SIG-M5 (cell line): Measurements from ENCODE around the gene LMO1.

ENCODE experiments used
- DNase-seq: peaks from one replicate; lab custom pipeline; 2025; lab: John Stamatoyannopoulos, UW

The LMO1 gene

DNA sequence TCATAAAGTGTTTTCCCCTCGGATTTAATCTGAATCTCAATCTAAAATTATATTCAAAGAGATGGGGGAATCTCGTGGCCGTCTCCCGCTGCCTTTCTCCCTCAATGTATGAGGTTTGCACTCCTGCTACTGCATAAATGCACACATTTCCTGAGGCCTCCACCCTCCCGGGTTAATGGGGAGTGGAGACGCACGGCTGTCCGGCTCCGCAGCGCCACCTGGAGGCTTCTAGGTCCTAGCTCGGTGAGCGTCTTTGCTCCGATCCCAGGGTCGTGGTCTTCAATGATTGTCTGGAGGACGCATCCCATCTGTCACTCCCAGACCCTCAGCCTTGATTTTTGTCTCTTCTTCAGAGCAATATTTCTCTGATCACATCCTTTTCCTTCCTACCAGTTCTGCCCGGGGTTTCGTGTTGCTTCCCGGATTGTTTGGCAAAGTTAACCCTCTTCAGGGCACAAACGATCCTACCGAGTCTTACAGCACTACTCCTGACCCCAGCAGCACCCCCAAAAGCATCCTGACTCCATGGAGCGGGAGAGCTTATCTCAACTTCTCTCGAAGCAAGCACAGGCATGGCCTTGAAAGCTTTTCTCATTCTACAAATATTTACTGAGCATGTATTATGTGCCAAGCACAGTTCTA, at the start of gene LMO1:
Gene LMO1 (minus strand): TSS at position 110 of the 642 bp plus-strand sequence. CDS start 516 bp downstream, outside the sequence.
- DNase-seq: no peak

DNA sequence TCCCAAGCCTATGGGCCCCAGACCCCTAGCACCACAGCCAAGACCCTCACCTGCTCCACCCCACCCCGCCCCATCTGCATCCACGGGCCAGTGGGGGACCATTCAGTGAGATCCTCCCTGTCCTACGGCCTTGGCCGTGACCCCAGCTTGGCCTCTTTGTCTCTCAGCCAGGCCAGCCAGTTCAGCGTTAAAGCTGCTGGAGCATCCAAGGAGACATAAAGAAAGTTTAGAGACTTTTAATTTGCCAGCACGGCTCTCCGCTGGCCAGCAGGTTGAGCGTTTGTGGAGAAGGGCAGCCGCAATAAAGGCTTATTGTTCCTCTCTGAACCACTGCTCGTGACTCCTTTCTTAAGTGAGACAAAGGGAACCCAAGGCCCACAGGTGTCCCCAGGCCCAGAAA, 49.3 kb upstream of the LMO1 start:
- no peak for DNase-seq

DNA sequence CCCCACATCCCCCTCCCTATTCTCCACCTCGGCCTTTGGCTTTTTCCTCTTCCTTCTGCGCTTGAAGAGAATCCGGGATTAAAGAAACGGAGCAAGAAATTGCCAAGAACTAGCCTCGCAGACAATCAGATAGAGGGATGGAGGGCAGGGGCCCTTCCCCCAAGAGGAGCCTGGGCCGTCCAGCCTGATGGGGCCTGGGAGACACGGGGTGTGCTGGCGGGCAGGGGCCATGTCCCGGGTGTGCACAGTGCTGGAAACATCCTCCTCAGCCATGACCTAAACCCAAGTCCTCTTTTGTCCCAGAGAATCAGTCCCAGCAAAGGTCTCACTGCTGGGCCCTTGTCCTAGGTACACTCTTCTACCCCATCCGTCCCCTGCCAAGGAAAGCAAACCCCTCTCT, 47.7 kb upstream of the LMO1 start:
- DNase-seq: no peak

DNA sequence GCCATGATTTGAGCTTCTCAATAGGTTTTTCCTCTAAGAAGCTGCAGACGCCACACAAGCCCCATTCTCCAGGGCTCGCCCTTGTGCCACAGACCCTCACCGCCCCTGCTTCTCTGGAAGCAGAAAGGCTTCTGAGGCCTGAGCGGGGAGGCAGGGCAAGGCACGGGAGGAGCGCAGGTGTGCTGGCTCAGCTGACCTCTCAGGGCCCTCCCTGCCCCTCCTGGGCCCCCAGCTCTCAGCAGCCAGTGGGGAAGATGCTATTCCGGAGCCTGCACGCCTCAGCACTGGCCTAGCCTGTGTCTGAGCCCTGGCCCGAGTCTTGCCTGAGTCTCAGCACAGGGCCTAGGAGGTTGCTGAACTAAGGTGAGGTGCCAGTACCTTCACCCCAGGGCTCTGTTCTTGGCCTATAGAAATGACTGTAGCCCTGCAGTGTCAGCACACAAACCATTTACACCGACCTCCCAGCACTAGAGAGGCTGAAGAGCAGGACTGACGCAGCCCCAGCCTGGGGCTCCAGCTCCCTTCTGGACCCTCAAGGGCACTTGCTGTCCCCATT, 47.1 kb upstream of the LMO1 start:
- no peak for DNase-seq

DNA sequence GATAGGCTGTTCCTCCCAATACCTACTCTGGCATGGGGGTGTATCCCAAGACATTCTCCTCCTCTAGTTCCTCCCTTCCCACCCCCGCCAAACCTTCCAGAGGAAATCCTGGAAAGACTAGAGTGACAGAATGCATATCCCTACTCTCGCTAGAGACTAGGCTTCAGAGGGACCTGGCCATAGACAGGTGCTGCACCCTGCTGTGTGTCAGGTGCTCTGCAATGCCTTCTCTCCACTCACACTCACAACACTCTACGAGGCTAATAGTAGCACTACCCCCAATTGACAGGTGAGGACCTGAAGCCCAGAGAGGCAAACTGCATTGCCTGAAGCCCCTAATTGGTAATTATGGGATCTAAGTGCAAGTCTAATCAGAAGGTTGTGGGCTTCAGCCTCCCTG, 46.2 kb upstream of the LMO1 start:
- DNase-seq: no peak

- no peak for DNase-seq
Measured at GRCh38 chr11:8309311-8309710, 45.6 kb upstream of the LMO1 start.

DNA sequence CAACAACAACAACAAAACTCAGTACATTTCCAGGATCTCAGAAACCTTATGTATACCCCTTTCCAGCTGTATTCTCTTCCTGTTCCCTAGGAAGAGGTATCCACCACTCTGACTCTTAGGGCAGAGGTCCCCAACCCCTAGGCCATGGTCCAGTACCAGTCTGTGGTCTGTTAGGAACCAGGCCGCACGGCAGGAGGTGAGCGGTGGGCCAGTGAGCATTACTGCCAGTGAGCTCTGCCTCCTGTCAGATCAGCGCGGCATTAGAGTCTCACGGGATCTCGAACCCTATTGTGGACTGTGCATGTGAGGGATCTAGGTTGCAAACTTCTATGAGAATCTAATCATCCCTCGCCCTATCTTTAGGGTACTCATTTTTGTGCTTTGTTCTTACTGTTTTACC, 43.9 kb upstream of the LMO1 start:
- DNase-seq: no peak

DNA sequence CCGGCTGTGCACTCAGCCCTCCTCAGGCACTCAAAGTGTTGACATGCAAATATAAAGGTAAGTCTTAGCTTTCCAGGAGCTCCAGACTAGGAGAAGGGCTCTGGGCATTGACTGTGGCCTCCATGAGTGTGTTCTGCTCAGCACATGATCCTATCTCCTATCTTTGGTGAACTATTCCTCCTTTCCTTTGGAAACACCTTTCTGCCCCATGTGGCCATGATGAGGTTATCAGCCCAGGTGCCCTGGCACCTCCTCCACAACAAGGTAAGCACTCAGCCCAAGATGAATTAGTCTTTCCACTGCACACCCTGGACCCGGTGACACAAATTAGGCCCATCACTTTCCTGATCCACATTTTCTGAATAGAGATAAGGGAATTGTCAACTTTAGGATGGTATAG, 37.9 kb upstream of the LMO1 start:
- no peak for DNase-seq

DNA sequence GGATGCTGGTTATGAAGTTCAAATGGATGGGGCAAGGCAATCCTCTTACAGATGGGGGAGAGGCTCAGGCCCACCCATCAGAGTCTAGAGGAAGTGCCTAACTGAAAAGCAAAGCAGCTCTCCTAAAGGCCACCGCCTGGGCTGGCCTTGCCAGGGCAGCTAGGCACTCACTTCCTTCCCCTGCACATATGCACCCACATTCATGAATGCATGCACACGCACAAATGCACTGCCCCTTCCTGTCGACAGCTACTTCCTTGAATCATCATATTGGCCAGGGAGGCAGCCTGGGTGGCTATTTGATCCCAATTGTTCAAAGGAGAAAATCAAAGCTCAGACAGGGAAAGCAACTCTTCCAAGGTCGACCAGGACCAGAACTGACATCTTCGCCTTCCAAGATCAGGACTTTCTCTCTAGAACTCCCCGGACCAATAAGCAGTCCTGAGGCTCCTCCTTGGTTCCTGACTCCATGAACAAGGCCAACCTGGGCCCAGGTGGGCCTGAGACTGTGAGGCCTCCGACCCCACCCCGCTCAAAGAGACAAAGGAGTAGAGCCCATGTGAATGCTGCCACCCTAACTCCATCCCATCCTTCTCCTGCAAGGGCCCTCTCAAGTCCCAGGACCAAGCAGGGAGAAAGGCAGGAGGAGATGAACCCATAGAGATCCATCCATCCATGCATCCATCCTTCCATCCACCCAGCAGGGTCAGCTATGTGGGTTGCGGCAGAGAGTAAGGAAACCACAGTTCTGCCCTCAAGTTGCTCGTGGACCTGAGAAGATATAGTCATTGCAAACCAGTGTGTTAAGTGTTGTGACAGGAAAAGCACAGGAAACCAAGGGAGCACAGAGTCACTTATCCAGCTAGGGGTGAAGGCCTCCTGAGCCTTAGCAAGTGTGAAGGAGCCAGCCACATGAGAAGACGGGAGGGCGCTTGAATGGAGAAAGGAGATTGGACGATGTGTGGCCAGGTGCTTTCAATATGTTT, 35.4 kb upstream of the LMO1 start:
- no peak for DNase-seq

DNA sequence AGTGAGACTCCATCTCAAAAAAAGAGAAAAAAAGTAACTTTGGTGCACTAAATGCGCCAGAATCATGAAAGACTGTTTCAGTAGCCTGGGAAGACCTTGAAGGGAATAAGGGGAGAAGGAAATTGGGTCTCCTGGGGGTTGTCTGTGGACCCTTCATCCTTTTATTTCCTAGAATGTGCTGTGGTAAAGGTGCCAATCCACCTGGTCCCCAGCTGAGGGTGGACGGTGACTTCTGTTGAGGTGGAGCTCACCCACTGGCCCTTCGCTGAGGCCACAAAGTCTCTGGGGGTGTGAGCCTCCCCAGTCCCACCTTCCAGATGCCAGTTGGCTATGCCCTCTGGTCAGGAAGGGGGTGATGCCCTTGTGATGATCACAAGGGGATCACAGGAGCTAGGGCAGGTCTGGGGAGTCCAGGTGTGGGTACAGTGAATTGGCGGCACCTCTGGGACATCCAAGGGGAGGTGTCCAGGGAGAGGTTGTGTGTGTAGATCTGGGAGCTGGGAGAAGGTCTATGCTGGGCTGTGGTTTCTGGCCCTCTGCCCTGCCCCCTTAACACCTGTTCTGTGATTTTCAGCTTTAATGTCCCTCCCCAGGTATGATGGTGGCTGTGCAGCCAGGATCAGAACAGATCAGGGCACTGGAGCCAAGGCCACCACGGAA, 34.2 kb upstream of the LMO1 start:
- DNase-seq: no peak

DNA sequence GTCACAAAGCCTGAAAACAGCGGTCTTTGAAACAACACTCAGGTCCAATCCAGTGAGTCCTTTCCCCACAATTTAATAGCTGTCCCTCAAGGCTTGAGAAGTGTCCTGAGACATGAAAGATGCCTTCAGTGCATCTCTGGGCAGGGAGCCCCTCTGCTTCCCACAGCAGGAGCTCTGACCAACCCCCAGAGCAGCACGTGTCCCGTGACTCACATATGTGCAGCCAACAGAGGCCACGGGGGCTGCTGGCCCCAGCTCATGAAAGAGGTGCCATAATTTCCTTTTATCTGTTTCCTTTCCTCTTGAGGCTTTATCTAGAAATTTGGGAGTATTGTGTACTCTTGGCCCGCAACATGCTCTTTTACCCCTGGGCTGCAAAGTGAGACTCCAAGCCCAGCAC, 33.2 kb upstream of the LMO1 start:
- DNase-seq: no peak

DNA sequence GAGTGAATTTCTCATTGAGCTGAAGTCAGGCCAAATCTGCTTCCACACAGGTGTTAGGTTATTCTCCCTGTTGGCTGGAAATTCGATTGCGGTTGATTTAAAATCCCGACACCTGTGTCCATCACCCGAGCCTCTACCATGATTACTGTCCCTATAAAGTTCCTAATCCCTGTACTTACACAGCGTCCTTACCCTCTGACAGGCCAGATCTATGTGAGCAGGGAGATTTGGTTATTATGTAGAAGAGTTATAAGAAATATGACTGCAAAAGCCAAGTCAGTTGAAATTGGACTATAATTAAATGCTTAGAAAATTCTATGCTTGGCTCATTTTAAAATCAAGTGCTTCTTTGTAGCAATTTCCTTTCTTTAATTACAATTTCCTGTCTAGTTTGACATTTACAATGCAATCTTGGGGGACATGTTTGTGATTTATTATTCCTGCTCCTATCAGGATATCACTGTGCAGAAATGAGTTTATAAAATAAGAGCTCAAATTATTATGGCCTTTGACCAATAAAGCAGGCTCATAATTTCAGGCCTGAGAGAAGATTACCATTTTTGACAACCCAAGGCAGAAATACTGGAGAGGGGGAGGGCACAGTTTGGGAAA, 32.5 kb upstream of the LMO1 start:
- no peak for DNase-seq

GRCh38 chr11:8294251-8294935, 30.7 kb upstream of the LMO1 start:
- no peak for DNase-seq

GRCh38 chr11:8293171-8293570, 29.5 kb upstream of the LMO1 start:
- DNase-seq: no peak

- DNase-seq: no peak
Measured at GRCh38 chr11:8292351-8292750, 28.7 kb upstream of the LMO1 start.

DNA sequence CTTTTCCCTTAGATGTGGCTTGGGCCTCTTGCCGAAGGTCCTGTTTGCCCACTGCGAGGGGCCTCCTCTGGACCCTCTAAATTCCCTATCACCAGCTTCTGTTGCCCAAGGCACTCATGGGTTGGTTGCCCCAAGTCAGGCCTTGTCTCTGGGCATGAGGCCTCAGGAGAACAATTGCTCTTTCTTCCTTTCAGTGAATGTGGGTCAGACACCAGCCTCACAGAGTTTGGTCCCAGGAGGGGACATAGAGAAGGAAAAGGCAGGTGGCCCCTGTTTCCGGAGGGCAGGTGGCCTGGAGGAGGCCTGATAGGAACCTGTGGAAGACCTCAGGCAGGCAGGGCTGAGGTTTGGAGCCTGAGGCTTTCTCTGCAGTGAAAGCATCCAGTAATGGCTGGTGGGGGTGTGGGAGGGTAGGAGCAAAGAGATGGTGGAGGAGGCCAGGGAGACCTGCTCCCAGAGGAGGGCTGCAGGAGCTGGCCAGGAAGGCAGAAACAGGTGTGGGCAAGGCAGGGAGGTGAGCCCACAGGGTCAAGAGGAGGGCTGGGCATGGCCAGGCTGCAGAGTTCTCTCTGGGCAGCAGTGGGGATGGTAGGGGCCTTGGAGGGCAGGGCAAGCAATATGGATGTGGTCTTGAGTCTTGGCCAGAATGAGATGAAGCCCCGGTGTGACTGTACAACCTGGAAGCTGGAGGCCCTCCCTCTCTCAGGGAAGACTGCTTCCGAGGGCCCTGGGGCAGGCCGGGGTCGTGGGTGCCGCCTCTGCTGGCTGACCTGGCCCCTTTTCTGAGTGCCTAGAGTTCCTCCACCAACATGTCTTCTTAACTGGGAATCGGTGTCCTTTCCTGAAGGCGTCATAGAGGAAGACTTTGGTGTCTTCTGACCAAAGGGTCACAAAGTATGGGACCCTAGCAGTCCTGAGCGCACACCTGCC, 28.0 kb upstream of the LMO1 start:
- no peak for DNase-seq

- DNase-seq: no peak
Measured at GRCh38 chr11:8290081-8290810, 26.6 kb upstream of the LMO1 start.

GRCh38 chr11:8289492-8289918, 25.8 kb upstream of the LMO1 start:
- no peak for DNase-seq

- no peak for DNase-seq
Measured at GRCh38 chr11:8288824-8289491, 25.3 kb upstream of the LMO1 start.
